Suprapubic skin (tissue), 4 donors: ENCODE data around the gene PTPRN2.

Experiments
- EP300 ChIP-seq: sonication (generic); formaldehyde crosslinking; IDR thresholded peaks from one replicate; pipeline ENCODE4 v1.6.1; 2017; ENCODE audit warnings: antibody characterized with exemption
- POLR2A ChIP-seq, 2 donors: fragments of 450-650 bp; IDR thresholded peaks; one replicate each; pipeline ENCODE4 v1.6.1; 2017; ENCODE audit warnings: antibody characterized with exemption in 2 of 2, mild to moderate bottlenecking in 2 of 2, moderate library complexity in 2 of 2
- POLR2AphosphoS5 ChIP-seq, 3 donors: sonication (generic); formaldehyde crosslinking; IDR thresholded peaks; one replicate each; pipeline ENCODE4 v1.6.1; 2017; ENCODE audit warnings: antibody characterized with exemption in 3 of 3
- TF ChIP-seq, protein P1 (sequence below), 2 donors: fragments of 200-600 bp in 1 of 2; fragments of 450-650 bp in 1 of 2; sonication (generic) in 1 of 2; IDR thresholded peaks; one replicate each; pipeline ENCODE4 v1.5.1; 2016 to 2019; ENCODE audit warnings: antibody characterized with exemption in 2 of 2, mild to moderate bottlenecking in 1 of 2, moderate library complexity in 1 of 2

DNA sequence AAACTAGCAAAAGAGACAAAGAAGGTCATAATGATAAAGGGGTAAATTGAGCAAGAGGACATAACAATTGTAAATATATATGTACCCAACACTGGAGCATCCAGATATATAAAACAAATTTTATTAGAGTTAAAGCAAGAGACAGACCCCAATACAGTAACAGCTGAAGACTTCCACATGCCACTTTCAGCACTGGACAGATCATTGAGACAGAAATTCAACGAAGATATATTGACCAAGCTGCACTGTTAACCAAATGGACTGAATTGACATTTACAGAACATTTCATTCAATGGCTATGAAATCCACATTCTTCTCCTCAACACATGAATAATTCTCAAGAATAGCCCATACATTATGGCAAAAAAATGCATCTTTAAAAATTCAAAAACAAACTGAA is 378.2 kb downstream of the PTPRN2 start:
- TF ChIP-seq, protein P1, sequence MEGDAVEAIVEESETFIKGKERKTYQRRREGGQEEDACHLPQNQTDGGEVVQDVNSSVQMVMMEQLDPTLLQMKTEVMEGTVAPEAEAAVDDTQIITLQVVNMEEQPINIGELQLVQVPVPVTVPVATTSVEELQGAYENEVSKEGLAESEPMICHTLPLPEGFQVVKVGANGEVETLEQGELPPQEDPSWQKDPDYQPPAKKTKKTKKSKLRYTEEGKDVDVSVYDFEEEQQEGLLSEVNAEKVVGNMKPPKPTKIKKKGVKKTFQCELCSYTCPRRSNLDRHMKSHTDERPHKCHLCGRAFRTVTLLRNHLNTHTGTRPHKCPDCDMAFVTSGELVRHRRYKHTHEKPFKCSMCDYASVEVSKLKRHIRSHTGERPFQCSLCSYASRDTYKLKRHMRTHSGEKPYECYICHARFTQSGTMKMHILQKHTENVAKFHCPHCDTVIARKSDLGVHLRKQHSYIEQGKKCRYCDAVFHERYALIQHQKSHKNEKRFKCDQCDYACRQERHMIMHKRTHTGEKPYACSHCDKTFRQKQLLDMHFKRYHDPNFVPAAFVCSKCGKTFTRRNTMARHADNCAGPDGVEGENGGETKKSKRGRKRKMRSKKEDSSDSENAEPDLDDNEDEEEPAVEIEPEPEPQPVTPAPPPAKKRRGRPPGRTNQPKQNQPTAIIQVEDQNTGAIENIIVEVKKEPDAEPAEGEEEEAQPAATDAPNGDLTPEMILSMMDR (IDR thresholded peaks at IDR 0.05): no peak
- TF ChIP-seq POLR2AphosphoS5 (IDR thresholded peaks at IDR 0.05) (no peak), EP300 (no peak), POLR2A (IDR thresholded peaks at IDR 0.05) (no peak)
